GM19397 (cell line): Measurements from ENCODE around the gene ATP2B3.

ENCODE experiments used
- ATAC-seq: cut with Tn5 transposase; IDR thresholded peaks from one replicate; pipeline ENCODE4 v1.9.1; 2021; ENCODE audit warnings: mild to moderate bottlenecking, moderate library complexity; ENCODE audit not compliant: unreplicated experiment

The ATP2B3 gene

DNA sequence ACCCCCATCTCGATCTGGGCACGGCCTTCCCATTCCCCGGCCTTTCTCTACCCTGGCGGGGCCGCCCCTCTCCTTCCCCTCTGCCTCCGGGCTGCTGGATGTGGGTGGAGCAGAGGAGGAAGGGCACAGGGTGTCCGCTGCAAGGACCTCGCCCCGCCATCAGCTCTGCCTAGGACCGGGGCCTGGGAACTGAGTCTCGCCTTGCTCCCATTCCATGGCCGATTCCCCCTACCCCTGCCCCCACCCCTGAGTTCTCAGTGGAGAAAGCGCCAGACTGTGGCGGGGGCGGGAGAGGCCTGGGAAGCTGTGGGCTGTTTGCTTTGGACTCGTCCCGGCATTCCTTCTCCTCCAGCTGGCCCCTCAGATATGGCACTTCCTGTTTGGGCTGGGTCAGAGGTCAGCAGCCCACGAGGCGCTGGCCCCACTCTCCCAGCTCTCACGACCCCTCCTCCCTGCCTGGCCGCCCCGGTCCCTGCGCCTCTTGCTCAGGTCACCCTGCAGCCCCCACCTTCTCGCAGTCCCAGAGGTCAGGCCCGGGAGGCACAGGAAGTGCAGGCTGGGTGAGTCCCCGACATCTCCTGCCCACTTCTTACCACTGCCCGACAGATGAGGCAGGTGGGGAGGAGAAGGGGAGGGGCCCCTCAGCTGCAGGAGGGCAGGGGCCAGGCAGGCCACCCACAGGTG is 29.1 kb upstream of the ATP2B3 start:
- ATAC-seq: no peak

DNA sequence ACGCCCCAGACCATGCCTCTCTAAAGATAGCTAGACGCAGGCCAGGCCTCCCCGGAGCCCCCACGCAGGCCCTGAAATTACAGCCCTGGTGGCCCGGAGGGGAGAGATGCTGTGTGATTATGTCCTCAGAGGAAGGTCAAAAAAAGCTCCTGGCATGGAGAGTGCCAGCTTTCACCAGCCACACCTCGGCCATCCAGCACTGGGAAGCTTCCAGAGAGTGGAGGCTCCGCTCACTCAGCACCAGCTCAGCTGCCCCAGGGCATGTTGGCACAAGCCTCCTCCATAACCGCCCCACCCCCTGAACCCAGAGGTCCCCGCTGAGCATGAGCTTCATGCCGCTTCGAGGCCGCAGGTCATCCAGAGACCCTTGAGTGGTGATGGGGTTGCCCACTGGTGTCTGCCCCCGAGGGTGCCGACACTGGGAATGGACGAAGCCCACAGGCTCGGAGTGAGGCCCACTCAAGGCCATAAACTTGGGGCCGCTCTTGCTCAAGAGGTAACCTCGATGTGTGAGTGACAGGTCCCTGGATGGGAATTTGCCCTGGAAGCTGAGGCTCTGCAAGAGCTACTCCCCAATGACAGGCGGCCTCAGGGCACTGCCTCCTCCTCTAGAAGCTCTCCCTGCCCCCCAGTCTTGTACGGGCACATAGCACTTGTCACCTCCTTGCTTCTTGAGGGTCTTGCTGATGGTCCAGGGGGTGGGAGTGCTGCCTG is 27.1 kb upstream of the ATP2B3 start:
- ATAC-seq: no peak

DNA sequence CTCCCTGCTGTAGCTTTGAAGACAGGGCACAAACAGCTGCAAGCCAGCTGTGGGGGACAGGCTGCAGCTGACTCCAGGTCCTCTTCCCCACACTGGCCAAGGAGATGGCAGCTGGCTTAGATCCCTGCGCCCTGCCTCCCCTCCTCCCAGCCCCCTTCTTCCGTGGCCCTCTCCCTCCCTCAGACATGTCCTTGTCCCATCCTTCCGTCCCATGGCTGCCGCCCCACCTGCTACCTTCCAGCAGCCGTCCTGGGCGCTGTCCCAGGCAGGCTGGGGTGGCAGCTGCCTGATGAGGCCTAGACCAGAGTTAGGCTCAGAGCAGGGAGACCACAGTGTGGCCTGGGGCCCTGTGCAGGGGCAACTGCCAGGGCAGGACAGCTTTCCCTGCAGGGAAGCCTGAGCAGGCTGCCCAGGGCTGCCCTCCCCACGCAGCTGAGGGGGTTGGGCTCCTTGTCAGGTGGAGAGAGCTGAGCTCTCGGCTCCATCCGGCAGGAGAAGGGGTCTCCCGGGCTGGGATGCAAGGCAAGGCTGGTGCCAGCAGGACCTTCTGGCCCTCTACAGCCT is 26.0 kb upstream of the ATP2B3 start:
- ATAC-seq: no peak

DNA sequence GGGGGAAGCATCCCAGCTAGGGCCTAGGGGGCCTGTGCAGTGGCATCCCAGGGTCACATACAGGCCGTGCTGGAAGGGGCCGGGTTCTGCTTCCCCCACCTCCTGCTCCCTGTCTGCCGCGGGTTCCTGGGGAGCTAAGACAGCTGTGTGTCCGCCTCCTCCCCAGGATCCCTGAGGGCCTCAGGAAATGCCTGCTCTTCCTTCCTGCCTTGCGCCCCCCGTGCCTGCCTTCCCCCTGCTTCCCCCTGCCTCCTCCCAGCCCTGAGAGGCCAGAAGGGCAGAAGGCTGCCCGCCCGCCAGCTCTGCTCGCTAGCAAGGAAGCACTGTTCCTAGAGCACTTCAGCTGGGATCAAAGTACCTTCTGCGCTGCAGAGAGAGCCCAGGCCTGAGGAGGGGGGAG is 25.5 kb upstream of the ATP2B3 start:
- ATAC-seq: no peak

DNA sequence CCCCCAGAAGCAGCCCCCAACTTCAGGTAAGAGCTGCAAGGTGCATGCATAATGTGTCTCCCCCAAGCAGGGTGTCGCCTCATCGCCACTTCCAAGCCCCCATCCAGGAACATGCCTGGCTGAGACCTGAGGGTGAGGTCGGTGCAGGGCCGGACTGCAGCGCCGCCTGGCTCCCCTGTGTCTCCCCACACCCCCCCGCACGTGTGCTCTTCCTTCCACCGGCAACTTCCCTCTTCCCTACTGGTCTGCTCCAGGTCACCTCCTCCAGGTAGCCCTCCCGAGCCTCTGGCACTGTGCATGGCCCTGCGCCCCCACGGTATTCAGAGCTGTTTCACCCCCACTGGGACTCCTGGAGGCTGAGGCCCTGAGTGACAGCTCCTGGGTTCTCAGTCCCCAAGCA is 24.9 kb upstream of the ATP2B3 start:
- no peak for ATAC-seq

DNA sequence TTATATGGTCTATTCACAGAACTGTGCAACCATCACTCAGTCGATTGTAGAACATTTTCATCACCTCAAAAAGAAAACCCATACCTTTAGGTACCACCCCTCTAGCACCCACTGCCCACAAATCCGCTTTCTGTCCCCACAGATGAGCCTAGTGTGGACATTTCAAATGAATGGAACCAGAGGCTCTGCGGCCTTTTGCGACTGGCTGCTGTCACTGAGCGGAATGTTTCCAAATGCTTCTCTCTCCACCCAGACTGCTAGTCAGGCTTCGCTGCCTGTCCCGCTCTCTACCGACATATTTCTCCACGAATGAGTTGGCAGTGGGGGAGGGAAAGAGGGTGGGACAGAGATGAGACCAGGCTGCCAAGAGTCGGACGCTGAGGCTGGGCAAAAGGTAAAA is 24.4 kb upstream of the ATP2B3 start:
- no peak for ATAC-seq

DNA sequence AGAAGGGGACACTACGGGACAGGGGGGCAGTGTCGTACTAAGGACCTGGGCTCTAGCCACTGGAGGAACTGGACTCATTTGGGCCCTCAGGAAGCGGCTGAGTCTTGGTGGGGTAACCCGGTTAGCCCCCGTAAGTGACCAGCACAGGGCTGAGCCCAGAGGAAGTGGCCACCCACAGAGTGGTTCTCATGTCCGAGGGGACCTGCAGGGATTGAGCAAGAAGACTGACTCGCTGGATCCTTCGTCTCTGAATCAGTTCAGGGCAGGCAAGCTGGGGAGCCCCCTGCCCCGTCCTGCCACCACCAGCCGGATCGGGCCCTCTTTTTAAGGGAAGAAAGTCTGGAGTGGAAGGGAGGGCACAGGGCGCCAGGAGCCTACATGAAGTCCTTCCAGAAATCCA is 23.4 kb upstream of the ATP2B3 start:
- no peak for ATAC-seq

DNA sequence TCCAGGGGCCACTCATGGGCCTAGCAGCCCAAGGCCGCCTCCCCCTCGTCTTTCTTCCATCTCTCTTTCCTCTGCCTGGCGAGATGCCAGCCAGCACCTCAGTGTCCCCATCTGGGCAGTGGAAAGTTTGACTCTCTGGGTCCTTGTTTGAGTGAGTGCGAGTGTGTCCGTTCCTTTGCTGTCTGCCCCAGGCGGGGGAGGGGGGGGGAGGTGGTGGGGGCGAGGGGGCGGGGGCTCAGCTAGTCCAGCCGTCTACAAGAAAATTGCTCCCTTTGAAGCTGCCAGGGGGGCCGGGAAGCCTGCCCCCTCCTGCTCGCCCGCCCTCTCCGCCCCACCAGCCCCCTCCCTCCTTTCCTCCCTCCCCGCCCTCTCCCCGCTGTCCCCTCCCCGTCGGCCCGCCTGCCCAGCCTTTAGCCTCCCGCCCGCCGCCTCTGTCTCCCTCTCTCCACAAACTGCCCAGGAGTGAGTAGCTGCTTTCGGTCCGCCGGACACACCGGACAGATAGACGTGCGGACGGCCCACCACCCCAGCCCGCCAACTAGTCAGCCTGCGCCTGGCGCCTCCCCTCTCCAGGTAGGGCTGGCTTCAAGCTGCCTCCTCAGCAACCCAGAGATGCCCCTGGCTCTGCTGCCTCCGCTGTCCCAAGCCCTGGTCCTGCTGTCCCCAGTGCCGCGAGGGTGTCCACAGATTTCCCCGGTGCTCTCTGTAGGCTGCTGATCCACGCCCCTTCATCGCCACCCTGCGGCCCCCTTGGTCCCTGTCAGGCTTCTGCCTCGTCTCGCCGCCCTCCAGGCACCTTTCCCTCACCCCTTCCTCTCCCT is 22.7 kb upstream of the ATP2B3 start, which contains the start of gene BGN:
Gene BGN (plus strand): TSS at position 440 of the 821 bp plus-strand sequence. CDS start 9,652 bp downstream, outside the sequence.
- ATAC-seq: no peak

DNA sequence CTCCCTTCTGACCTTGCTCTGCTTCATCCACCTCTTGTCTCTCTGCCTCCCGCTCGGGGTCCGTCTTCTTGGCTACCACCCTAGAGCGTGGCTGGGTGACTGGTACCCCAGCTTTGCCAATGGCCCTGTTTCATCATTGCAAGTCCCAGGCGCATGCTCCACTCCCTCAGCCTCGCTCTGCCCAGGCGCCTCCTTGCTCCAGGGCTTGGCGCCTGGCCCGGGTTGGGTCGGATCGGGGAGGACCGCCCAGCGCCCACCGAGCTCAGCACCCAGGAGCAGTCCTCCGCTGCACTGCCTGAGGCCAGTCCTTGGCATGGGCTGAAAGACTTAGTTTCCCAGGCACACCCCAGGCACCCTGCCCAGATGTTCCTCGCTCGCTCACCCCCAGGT is 22.1 kb upstream of the ATP2B3 start:
- no peak for ATAC-seq

DNA sequence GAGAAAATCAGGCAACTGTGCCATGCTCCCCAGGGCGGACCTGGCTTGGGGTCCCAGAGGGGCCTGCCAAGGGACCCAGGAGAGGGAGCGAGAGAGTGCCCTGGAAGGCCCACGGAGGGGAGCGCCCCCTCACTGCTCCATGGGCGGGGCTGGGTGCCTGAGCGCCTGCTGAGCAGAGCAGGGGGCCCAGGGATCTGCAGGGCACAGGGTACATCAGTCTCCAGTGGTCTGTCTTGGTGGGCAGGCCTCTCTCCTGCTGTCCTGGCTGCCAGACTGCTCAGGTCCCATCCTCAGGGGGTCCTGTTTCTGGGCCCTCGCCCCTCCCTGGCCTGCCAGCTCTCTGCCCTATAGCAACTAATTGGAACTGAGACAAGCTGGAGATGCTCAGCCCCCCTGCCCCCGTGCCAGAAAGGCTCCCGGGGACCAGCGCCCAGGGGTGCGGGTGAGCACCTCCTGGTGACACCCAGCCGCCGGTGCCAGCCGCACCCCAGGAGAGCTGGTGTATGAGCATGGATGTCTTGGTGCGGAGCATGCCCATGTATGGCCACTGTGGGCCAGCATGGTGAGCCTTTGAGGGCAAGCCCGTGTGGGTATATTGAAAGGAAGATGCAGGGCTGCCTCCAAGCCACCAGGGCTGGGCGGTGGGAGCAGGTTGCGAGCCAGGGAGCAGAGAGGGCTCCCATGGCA is 21.4 kb upstream of the ATP2B3 start:
- no peak for ATAC-seq

DNA sequence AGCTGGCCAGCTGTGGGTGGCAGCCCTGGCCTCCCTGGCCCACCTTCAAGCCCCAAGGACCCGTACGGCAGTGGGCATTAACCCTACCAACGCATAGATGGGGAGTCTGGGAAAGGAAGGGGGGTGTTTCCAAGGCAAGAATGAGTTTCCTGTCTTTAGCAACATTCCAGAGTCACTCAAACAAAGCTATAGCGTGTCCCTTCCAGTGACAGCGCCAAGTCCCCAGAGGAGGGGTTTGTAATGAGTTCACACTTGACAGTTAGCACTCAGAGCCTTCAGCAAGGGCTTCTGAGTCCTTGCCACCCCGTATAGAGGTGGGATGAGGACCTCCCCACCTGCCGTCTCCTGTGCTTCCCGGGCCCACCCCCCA is 20.9 kb upstream of the ATP2B3 start:
- no peak for ATAC-seq

DNA sequence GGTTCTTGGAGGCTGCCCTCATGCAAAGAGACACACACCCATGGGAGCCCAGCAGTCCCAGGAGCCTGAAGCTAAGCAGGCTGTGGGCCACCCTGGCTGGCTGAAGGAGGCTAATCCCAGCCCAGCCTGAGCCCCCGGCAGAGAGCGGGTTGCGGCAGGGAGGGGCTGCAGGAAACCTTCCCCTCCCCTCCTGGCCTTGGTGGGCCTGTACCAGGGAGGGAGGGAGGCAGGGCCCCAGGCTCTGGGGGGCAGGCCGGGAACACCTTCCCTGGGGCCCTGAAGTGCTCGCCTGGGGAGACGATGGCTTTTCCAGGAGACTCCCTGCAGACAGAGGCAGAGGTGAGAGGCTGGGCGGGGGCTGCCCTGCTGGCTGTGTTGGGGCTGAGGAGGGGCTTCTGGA is 19.0 kb upstream of the ATP2B3 start:
- no peak for ATAC-seq

DNA sequence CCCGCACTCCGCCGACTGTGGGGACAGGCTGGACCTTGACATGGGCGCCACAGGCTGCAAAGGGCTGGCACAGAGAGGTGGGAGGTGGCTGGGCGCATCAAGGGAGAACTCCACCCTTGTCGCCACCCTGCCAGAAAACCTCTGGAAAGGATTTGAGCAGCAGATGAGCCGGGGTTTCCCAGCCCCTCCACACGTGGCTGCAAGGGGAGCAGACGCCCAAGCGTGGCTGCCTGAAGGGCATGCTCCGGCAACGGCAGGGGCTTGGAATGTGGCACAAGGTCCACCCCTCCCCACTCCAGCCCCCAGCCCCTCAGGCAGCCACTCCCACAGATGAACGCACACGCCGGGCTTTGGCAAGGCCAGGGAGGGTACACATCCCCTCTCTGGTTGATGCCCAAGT is 18.1 kb upstream of the ATP2B3 start:
- ATAC-seq: no peak

DNA sequence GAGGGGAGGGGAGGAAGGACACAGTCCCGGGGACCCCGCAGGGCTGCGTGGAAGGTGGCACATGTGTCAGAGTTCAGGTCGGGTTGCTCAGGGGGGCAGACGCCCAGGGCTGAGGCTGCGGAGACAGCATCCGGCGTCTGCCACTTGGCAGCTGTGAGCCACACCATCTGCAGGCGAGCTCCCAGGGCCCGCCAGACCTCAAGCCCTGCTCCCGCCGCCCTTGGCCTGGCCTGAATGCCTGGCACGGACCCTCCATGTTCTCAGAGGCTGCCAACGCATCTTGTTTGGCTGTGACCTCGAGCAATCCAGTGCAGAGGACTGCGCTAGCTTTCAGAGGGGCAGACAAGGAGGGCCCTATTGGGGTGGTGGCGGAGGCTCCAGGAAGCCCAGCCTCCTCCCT is 17.6 kb upstream of the ATP2B3 start:
- ATAC-seq: no peak

DNA sequence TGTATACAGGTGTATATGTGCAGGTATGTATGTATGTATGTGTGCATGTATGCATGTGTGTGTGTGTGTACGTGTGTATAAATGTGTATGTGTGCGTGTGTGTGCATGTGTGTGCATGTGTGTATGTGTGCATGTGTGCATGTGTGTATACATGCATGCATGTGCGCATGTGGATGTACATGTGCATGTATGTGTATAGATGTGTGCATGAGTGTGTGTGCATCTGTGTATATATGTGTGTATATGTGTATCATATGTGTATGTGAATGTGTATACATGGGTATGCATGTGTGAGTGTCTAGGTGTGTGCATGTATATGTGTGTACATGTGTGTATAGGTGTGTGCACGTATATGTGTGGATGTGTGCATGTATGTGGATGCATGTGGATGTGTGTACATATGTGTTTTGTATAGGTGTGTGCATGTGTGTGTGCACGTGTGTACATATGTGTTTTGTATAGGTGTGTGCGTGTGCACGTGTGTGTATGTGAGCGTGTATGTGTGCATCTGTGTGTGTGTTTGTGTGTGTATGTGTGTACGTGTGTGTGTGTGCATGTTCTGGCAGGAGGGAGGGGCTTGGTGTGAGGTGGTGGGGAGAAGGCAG is 16.7 kb upstream of the ATP2B3 start:
- no peak for ATAC-seq

DNA sequence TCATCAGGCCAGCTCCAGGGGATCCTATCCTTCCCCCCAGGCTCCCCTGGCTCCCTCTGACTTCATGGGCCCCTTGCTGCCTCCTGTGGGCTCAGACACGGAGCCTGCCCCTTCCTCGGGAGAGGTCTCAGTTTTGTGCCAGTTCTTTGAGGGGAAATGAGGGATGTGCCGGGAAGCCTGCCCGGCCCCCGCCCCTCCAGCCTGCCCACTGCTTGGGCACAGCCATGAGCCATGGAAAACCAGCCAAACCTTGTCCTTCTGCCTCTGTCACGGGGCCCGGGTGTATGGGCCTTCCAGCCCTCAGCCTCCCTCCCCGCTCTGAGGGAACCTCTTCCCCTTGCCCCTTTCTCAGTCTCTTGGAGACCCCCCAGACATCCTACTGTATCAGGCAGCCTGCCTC is 15.9 kb upstream of the ATP2B3 start:
- no peak for ATAC-seq

DNA sequence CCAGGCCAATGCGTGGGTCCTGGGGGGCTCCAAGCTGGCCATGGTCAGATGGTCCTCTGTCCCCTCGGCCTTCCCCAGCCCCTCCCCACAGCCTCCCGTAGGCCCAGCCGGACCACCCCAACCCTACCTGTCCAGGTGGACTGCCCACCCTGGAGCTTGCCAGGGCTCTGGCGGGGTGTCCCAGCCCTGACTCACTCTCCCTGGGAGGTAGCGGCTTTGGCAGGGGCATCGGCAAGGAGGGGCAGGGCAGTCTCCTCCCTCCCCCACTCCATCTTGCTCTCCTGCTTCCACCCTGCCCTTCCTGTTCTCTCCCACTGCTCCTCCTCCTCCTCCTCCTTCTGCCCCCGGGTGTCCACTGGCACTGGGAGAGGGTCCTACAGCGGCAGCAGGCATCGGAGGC is 15.3 kb upstream of the ATP2B3 start:
- no peak for ATAC-seq

DNA sequence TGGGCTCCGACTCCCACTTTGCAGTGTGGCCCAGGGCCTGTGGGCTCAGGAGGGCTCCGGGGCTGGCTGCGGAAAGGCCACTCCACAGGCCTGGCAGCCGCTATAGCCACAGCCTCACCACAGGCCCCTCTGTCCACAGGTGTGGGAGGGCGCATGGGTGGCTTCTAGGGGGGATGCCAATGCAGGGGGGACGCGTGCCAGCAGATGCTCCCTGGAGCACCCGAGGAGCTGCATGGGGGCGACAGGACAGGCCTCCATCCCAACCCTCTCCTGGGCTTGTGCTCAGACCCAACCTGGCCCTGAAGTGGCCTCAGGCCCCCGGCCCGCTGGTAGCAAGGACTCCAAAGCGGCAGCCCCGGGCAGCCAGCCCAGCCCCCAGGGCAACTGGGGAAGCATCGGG is 14.6 kb upstream of the ATP2B3 start:
- no peak for ATAC-seq

DNA sequence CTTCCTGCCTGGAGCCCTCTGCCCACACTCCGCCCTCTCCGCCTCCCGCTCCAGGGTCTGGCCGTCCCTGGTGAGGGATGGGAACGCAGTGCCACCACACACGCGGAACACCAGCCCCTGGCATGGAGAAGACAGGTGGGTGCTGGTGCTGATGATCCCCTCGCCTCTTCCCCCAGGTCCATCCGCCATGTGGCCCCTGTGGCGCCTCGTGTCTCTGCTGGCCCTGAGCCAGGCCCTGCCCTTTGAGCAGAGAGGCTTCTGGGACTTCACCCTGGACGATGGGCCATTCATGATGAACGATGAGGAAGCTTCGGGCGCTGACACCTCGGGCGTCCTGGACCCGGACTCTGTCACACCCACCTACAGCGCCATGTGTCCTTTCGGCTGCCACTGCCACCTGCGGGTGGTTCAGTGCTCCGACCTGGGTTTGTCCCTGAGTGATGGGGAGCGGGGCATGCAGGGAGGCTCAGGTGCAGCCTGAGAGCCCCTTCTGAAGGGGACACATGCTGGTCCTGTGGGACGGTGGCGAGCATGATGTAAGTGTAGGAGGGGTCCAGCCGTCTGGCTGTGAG is 12.9 kb upstream of the ATP2B3 start:
- ATAC-seq: no peak

DNA sequence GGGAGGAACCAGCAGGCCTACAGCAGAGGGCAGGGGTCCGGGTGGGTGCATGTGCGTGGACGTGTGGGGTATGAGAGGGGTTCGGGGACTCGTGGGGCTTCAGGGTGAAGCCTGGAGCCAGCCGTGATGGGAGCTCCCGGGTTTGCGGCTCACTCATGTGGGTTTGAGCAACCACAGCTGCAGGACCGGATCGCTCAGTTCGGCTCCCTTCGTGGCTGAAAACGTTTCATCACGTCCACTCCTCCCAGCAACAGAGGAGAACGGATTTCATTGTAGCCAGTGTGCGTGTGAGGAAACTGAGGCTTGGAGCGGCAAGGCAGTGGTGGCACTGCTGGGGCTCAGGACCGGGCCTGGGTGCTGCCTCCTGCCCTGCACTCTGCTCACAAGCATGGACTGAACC is 12.1 kb upstream of the ATP2B3 start:
- no peak for ATAC-seq
